T-helper 22 cell (primary cell): ENCODE results near the gene CELF2.

Experiments
- DNase-seq: peaks from one replicate; pipeline ENCODE4 v3.0.0-alpha.2; 2020; ENCODE audit warnings: low read depth

CELF2 gene

DNA sequence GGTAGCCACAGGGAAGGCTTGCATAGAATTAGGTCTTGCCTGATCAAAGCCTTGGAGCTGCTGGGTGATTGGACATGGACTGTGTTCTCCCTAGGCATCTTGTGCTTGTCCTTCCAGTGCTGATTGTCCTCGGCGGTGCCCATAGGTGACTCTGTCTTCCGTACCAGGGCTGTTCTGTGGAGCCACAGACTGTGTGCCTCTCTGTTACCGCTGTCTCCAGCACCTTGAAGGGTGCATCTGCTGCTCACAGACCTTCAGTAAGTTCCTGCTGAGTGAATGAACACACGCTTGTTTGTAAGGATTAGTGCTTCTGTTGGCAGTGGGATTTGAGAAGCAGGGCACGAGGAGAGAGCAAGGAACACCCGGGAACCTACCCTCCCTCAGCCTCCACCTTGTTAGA, 116.7 kb downstream of the CELF2 start:
- DNase-seq: no peak

DNA sequence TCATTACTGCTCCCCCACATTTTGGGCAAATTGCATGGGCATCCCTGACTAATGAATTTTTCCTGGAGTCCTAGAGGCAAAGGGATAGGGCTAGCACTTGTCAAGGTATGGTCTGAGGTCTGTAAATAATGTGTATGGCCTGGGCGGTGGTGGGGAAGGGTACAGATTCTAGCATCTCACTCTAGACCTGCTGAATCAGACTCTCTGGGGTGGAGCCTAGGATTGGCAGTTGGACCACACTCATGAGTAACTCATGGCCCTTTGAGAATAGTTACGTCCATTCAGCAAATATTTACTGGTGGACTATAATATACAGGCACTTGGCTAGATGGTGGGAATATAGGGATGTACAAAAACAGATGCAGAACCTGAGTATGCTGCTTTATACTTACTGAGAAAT, 118.0 kb downstream of the CELF2 start:
- DNase-seq: no peak

DNA sequence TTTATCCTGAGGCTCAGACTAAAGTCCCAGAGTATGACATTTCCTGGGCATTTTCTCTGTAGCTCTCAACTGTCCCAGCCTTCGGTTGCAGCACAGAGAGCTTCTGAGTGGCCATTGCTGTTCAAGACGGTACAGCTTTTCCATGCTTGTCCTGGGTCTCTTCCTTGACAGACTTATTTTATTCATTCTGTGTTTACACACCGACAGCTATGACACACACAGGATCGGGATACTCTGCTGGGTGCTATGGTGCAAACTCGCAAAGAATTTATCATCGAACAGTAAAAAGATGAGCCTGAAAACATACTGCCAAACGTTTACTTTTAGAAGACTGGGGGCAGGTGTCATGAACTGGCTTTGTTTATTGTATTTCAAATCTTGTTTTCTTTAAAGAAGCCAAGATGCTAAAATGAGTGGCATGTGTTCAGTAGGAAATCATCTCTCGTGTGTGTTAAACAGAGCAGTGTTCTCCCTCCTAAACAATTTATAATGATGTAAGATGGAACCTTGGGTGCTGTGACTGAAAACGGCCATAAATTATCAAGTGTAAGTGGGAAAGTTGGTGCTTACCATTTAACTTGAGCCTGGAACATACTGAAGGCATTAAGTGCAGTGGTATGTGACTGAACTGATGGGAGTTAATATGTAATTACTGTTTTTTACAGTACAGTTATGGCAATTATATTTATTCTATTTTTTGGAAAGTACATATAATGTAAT, 120.8 kb downstream of the CELF2 start:
- DNase-seq: no peak

DNA sequence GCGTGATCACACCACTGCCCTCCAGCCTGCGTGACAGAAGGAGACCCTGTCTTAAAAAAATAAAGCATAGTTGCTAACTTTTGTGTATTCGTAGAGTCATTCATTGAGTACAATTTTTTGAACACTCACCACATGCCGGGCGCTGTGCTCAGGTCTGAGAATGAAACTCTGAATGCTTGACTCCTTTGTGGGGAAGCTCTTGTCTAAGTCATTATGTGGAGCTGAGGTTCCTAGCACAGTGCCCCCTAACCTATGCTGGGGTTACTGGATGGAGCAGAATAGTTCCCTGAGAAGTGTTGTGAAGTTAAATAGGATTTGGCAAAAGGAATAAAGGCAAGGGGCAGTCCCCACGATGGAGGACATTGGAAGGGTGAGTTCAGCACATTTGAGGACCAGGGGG, 123.3 kb downstream of the CELF2 start:
- DNase-seq: no peak

DNA sequence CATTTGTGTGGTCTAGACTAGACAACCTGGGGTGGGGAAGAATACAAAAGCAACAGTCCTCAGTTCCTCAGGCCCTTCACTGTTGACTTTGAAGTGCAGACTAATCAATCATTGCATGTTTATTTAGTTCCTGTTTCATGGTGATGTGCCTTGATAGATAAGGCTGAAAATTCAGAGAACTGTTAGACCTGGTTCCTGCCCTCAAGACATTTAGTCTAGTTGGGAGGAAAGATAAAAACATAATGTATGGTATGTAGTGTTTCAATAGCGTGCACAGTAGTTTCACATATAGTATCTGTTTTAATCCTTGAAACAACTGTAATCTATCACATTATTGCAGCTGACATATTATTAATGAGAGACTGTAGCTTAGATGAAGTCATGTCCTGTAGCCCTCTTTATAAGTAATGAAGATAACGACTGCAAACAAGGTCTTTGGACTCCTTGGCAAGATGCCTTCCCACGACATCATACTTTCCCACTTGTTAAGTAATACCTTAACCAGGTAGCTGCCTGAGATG, 124.0 kb downstream of the CELF2 start:
- no peak for DNase-seq

DNA sequence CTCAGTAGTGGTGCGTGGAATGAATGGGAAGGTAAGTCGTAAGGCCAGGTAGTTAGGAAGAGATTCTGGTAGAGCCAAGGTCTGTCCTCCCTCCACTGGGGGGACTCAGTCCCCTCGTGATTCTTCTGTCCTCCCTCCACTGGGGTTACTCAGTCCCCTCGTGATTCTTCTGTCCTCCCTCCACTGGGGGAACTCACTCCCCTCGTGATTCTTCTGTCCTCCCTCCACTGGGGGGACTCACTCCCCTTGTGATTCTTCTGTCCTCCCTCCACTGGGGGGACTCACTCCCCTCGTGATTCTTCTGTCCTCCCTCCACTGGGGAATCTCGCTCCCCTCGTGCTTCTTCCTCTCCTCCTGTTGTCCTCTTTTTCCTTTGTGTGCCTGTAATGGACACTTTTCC, 125.1 kb downstream of the CELF2 start:
- no peak for DNase-seq

DNA sequence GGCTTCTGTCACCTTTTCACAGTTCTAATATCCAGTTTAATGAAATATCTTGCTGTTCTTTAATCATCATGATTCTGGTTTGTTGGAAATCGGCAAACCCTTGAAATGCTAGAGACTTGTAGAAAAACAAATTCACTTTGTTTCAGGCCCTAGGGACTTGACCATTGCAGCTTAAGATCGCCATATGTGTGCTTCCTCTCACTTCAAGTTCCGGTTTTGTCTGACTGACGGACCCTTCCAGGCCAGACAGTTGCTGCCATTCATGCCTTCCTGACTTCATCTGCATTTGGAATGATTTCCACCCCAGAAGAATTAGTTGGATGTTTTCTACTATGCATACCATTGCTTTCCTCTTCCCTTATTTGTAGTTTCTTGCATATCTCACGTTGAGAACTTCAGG, 125.6 kb downstream of the CELF2 start:
- no peak for DNase-seq

DNA sequence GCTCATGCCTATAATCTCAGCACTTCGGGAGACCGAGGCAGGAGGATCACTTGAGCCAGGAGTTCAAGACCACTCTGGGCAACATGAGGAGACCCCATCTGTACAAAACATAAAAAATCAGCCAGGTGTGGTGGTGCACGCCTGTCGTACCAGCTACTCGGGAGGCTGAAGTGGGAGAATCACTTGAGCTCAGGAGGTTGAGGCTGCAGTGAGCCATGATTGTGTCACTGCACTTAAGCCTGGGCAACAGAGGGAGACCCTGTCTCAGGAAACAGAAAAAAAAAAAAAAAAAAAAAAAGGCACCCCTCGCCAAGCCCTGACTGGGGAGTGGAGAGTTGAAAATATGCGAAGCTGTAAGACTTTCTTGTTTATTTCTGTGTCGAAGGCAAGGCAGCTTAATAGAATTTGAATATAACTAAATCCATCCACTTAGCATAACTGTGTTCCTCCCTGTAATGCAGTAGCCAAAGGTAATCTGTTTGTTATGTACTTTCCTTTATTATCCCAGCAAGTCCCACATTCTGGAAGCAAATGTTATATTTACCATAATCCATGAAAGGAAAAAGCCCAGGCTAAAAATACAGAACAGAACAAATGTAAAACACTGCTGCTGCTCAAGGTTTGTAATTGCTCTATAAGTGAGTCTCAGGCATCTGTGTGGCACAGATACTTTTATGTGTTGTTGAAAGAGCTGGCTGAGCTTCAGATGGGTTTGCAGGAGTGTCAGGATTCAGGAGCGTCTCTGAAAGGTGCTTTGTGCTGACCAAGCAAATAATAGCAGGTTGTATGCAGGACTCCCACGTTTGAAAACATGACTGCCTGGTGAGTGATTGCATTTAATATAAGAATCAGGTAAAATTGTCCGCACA, 127.2 kb downstream of the CELF2 start:
- no peak for DNase-seq

DNA sequence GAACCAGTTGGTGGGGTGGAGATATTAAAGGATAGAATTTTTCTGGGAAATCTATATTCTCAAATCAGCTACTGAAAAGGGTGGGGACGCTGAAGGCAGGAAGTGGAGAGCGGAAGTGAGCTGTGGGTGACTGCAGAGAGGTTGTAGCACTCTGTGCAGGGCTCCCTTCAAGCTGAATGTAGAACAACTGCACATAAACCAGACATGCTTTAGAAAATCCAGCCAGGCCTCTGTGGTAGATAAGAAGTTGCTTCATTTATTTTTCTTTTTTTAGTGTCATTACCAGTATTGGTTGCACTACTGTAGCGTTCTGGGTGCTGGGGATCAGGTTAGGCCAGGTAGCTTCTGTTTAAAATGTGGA, 127.8 kb downstream of the CELF2 start:
- peak; percentile 53 for DNase-seq

DNA sequence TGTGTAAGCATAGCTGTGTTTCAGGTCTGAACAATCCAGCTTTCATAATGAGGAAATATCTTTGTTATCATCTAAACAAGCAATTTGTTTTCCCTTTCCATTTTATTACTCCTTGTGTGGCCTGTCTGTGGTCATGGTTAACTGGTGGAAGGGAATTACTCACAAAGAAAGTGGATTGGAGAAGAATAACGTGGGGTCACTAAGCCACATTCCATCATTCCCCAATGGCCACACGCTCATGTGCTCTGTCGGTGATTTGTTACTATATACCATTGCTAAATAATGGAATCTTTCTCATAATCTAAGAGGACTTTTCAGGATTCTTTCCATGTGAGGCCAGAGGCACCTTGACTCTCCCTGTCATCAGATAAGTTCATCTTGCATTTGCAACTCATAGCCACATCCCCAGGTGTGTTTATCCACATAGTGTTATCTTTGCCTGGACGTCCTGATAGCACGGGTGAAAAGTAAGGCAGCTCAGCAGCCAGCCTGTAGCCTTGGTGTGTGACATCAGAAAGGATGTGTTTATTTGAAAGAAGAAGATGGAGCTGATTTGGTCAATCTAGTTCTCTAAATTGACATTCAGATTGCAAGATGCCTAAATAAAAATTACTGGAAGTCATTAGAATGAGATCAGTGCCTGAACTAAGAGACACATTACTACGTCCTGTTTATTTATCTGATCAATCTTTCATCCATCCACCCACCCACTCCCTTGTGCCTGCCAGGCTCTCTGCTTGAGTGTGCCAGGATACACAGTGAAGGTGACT, 128.9 kb downstream of the CELF2 start:
- DNase-seq: no peak

DNA sequence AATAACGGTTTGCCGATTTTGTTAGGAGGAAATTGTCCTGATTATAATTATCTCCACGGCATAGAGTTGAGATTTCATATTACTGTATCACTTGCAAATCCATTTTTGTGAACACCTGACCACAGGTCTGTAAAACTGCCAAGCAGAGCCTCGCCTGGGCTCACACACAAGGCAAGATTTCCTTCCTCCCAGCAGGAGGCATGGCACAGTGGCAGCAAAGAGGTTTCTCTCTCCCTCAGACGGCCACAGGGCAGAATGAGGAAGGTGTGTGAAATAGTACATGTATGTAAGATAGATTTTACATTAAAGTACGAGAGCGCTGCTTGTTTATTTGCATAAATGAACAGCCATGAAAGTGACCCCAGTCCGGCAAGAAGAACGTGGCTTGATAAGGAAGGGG, 130.1 kb downstream of the CELF2 start:
- no peak for DNase-seq

DNA sequence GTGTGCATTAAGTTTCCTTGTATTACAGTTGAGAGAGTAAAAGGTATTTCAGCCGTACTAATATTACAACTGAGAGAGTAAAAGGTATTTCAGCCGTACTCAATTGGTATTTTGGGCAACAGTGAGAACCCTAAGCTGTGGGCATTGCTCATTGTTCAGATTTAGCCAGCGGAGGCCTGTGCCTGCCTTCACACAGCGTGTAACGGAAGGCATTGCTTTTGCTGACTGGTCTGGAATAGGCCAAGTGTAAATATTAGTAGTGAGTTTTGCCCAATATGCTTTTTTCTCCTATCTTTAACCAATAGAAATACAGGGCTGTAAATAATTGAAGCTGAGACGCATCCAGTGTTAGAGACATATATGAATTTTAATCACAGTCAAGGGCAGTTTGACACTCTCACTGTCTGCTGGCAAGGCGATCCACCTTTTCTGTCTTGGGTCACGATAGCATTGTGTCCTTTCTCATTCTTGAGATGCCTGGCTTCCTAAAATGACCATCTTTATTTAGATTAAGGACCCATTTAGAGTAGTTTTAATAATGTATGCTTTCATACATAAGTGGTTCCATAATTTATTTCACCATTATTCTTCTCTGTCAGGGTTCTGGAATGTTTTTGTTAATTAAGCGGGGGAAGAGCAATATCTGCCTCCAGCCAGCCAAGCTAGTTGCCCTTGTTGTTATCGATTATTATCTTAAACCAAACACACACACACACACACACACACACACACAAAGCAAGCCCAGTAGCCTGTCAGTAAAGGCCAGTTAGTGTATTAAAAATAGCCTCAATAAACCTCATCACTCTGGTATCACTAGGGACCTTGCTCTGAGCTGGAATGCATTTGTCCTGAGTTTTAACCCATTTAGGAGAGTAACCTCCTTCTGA, 130.7 kb downstream of the CELF2 start:
- no peak for DNase-seq

DNA sequence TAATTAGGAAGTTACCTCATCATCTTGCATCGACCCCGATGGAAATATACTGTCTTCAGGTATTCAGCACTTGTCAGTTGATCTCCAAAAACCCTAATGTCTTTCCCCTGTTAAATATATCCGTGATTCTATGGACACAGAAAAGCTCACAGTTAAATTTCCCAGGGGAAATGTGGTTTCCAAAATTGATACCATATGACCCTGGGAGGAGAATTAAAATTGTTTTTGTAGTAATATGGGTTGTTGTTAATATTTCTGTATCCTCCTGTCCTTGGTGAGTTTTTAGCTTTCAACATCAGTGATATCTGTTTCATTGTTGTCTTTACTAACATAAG, 132.1 kb downstream of the CELF2 start:
- DNase-seq: no peak

DNA sequence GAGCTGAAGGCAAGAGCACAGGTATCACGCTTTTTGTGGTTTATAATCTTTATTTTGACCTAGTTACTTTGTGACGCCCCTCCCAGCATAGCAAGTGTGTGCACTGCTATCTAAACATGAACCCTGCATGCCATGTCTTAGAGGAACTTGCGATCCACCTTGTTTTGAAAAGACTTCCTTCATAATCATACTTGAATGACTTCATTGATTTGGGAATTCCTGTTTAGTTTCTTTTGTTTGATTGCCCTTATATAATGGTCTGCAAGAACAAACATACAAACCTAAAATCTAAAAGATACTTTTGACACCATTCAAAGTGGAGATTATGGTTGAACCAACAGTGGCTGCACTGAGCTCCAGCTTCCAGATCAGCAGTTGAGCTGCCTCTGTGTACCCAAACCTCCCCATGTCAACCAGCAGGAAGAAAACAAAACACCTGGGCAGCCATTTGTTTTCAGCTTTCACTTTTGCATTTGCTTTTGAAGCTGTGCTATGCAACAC, 132.6 kb downstream of the CELF2 start:
- peak; percentile 42 for DNase-seq

DNA sequence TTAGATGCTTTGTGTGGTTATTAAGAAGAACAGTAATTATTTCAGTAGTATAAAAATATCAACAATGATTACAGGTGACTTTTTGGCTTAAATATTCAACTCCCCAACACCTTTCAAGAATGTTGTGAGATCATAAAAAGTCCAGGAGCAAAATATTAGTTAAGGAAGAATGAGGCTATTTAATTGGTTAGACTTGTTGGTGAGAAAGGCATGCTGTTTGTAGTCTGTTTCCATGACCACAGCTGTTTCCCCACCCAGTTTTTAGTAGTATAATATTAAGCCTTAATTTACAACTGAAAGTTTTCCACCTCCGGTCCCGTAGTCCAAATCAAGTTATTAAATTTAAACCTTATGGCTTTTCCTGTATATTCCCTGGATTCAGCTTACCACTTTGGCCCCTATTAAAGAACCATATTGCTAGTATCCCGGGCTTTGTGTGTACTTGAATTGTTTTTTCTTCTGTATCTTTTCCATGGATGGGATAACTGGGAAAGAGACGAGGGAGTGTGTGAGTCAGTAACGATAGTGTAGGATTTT, 133.3 kb downstream of the CELF2 start:
- DNase-seq: peak; percentile 31

DNA sequence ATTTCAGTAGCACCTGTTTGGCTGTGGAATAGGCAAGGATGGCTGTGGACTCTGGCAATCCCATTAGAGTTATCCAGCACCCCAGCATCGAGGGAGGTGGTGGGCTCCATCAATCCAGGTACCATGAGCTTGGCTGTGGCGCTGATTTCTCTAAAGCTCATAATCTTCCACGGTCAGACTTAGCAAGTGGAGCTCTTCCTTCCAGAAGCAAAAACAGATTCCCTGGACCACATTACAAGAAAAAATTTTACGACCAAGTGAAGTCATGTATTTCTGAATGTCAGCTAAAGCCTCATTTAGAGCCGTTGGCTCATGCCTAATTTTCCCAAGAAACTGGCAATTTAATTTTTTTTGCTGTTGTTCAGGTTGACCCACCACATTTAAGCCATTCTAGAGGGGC, 135.1 kb downstream of the CELF2 start:
- DNase-seq: no peak

DNA sequence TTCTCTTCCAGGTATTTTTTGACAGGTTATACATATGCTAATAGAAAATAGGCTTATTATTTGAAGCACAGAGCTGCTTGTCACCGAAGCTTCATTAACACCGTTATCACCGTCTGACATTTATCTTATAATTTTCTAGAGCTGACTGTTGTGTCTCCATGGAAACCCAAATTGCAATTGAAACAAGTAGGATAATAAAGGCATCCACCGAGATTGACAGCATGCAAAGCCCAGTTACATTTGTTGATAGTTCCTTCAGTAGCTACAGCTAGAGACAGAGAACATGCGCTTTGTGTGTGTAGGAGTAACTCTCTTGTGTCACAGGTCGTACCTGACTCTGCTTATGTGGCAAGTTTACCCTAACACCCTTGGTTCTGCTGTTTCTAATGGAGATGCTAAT, 135.6 kb downstream of the CELF2 start:
- DNase-seq: no peak

DNA sequence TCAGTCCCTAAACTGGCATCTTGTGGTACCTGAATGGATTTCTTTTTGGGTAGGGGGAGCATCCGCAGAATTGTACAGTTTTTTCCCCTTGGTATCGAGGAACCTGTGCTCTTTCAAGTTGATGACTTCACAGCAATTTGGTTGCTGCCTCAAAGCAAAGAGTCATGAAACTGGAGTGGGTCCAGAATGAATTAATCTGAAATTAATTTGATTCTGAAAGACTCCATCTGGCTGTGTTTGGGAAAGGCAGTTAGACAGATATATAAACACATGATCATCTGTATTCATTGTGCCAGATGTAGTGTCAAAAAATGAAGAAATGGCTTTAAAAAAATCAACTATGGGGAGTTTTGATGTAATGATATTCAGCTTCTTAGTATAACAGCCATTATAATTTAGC, 136.1 kb downstream of the CELF2 start:
- no peak for DNase-seq

DNA sequence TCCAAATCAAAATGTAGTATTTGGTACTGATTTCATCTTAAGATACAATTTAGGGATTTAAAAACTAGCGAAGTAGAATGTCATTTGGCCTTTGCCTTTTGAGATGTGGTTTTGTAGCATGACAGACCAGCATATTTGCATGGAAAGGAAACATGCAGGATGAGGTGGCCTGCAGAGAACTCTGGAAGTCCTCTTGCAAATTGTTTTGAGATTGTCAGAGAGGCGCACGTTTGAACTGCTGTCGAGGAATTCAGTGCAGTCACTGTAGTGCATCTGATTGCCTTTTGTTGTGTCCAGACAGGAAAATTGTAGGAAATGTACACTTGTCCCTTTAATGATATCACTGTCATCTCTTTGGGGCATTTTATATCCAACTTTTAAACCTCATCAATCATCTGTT, 136.7 kb downstream of the CELF2 start:
- no peak for DNase-seq

DNA sequence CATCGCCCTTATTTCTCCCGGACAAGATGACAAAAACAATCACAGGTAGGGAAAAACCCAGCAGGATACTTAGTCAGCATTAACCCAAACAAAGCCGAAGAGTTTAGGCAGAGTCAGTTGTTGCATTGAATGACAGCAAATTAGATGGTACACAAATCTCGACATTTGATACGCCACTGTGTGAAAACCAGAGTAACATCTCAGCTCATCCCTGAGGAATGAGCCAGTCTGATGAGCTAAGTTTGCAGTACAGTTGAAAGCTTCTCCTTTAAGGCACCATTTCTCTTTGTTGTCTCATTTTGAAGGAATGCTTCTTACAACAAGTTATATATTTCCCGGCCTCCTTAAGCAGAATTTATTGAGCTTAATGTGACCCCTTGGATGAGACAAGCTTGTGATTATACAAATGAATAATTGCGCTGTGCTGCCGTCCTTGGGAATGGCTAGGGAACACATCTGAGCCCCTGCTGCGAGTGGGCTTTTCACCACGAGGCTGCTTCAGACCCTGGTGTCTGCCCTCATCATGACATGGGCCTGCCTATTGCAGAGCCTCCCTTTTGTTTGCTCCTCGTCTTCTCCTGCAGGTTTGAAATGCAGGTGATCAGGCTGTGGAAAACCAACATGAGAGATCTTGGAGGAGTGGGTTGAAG, 137.3 kb downstream of the CELF2 start:
- no peak for DNase-seq

DNA sequence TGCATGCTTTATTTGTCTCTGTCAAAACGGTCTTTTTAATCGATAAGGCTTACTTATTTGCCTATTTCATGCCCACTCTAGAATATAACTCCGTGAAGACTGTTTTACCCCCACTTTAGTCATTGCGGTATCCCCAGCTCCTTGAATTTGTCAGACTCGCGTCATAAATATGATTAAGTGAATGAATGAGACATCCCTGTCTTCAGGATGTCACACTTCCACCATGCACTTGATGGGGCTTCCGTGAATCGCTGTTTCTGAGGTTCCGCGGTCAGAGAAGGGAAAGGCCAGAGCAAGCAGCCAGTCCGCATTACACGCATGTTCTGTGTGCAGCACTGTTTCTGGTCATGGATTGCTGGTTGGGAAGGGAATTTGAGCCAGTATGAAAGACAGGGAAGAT, 138.8 kb downstream of the CELF2 start:
- DNase-seq: no peak
